Uterus (tissue), 2 donors: ENCODE data around the gene VAPA.
"Not testable (repeated sequence)": the region's sequence is repeated elsewhere in the genome, so short reads cannot be mapped to it uniquely, and the experiment has no call there.

Experiments
- POLR2A ChIP-seq, 2 donors: fragments of 450-650 bp; IDR thresholded peaks; one replicate each; pipeline ENCODE4 v1.6.1; 2016; ENCODE audit warnings: antibody characterized with exemption in 2 of 2, mild to moderate bottlenecking in 1 of 2, moderate library complexity in 1 of 2
- TF ChIP-seq, protein P1 (sequence below), 4 experiments: fragments of 200-600 bp in 2 of 4; fragments of 450-650 bp in 2 of 4; sonication (generic) in 2 of 4; IDR thresholded peaks; one replicate each; pipeline ENCODE4 v1.5.1; 2016 to 2019; ENCODE audit warnings: antibody characterized with exemption in 4 of 4, mild to moderate bottlenecking in 2 of 4, moderate library complexity in 1 of 4

DNA sequence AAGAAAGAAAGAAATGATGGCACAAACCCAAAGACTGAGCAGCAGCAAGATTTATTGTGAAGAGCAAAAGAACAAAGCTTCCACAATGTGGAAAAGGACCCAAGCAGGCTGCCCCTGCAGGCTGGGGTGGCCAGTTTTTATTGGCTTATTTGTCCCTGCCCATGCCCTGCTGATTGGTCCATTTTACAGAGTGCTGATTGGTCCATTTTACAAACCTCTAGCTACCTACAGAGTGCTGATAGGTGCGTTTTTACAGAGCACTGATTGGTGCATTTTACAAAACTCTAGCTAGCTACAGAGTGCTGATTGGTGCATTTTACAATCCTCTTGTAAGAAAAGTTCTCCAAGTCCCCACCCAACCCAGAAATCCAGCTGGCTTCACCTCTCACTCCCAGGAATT is 1.5 kb upstream of the VAPA start:
- not testable (repeated sequence) for TF ChIP-seq POLR2A (IDR thresholded peaks at IDR 0.05)
- TF ChIP-seq, protein P1, sequence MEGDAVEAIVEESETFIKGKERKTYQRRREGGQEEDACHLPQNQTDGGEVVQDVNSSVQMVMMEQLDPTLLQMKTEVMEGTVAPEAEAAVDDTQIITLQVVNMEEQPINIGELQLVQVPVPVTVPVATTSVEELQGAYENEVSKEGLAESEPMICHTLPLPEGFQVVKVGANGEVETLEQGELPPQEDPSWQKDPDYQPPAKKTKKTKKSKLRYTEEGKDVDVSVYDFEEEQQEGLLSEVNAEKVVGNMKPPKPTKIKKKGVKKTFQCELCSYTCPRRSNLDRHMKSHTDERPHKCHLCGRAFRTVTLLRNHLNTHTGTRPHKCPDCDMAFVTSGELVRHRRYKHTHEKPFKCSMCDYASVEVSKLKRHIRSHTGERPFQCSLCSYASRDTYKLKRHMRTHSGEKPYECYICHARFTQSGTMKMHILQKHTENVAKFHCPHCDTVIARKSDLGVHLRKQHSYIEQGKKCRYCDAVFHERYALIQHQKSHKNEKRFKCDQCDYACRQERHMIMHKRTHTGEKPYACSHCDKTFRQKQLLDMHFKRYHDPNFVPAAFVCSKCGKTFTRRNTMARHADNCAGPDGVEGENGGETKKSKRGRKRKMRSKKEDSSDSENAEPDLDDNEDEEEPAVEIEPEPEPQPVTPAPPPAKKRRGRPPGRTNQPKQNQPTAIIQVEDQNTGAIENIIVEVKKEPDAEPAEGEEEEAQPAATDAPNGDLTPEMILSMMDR (IDR thresholded peaks at IDR 0.05): not testable (repeated sequence)
